DOHH2 (cell line): ENCODE measurements around the gene KCTD1.

ENCODE experiments used
- EZH2phosphoT487 ChIP-seq: fragments of 200-600 bp; sonication (generic); IDR thresholded peaks from 2 replicates; pipeline ENCODE4 v1.6.1; 2017; ENCODE audit warnings: borderline replicate concordance, mild to moderate bottlenecking, antibody characterized with exemption, low read length, moderate library complexity, mixed read lengths
- TF ChIP-seq, protein P1 (sequence below): fragments of 200-600 bp; sonication (generic); IDR thresholded peaks from one replicate; pipeline ENCODE4 v1.5.1; 2014; ENCODE audit warnings: antibody characterized with exemption, mild to moderate bottlenecking, low read depth, low read length; ENCODE audit not compliant: poor library complexity, severe bottlenecking

DNA sequence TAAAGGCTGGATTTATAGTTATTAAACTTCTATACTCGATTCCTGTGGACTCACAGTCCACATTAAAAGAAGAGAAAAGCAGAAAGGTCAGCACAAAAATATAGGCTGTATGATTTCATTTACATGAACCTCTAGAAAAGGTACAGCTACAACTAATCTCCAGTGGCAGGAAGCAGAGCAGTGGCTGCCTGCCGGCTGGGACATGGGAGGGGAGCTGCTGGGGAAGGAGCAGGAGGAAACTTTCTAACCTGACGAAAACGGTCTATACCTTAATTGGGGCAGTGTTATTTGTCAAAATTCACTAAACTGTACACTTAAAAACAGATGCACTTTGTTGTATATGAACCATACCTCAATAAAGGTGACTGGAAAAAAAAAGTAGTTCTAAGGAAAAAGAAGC, 26.7 kb downstream of the KCTD1 start:
- TF ChIP-seq, protein P1, sequence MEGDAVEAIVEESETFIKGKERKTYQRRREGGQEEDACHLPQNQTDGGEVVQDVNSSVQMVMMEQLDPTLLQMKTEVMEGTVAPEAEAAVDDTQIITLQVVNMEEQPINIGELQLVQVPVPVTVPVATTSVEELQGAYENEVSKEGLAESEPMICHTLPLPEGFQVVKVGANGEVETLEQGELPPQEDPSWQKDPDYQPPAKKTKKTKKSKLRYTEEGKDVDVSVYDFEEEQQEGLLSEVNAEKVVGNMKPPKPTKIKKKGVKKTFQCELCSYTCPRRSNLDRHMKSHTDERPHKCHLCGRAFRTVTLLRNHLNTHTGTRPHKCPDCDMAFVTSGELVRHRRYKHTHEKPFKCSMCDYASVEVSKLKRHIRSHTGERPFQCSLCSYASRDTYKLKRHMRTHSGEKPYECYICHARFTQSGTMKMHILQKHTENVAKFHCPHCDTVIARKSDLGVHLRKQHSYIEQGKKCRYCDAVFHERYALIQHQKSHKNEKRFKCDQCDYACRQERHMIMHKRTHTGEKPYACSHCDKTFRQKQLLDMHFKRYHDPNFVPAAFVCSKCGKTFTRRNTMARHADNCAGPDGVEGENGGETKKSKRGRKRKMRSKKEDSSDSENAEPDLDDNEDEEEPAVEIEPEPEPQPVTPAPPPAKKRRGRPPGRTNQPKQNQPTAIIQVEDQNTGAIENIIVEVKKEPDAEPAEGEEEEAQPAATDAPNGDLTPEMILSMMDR, result no peak
- TF ChIP-seq EZH2phosphoT487, result no peak
